HG03135 (cell line): ENCODE measurements around the gene BIRC2.

ENCODE experiments used
- ATAC-seq: cut with Tn5 transposase; IDR thresholded peaks from one replicate; pipeline ENCODE4 v1.9.1; 2021; ENCODE audit warnings: mild to moderate bottlenecking, moderate library complexity; ENCODE audit not compliant: unreplicated experiment

The BIRC2 gene

GRCh38 chr11:102399189-102399588 lies 52.2 kb downstream of the BIRC2 start:
- no peak for ATAC-seq

GRCh38 chr11:102400603-102401002 lies 53.6 kb downstream of the BIRC2 start:
- ATAC-seq, result no peak

GRCh38 chr11:102401905-102402304 lies 54.9 kb downstream of the BIRC2 start:
- ATAC-seq, result no peak

- ATAC-seq, result no peak
These were observed 55.5 kb downstream of the BIRC2 start for GRCh38 chr11:102402548-102402947.

- ATAC-seq, result no peak
These were observed 58.5 kb downstream of the BIRC2 start for GRCh38 chr11:102405501-102405900.

GRCh38 chr11:102406099-102406498 lies 59.1 kb downstream of the BIRC2 start:
- no peak for ATAC-seq

GRCh38 chr11:102407901-102408300 lies 60.9 kb downstream of the BIRC2 start:
- no peak for ATAC-seq

GRCh38 chr11:102408339-102408738 lies 61.3 kb downstream of the BIRC2 start:
- ATAC-seq, result no peak

GRCh38 chr11:102410382-102410784 lies 63.4 kb downstream of the BIRC2 start:
- no peak for ATAC-seq

- no peak for ATAC-seq
These were observed 64.1 kb downstream of the BIRC2 start for GRCh38 chr11:102411142-102411541.

- ATAC-seq, result no peak
These were observed 66.5 kb downstream of the BIRC2 start for GRCh38 chr11:102413497-102413896.

- ATAC-seq, result no peak
These were observed 67.5 kb downstream of the BIRC2 start for GRCh38 chr11:102414559-102414958.

- no peak for ATAC-seq
These were observed 68.4 kb downstream of the BIRC2 start for GRCh38 chr11:102415304-102415916.

- ATAC-seq, result no peak
These were observed 70.0 kb downstream of the BIRC2 start for GRCh38 chr11:102416976-102417375.

- no peak for ATAC-seq
These were observed 72.2 kb downstream of the BIRC2 start for GRCh38 chr11:102419181-102419580.

GRCh38 chr11:102420547-102420946 lies 73.5 kb downstream of the BIRC2 start:
- ATAC-seq, result peak; percentile 87

- no peak for ATAC-seq
These were observed 74.2 kb downstream of the BIRC2 start for GRCh38 chr11:102421261-102421660.

- ATAC-seq, result no peak
These were observed 76.1 kb downstream of the BIRC2 start for GRCh38 chr11:102422817-102423712.

GRCh38 chr11:102423936-102424335 lies 76.9 kb downstream of the BIRC2 start:
- ATAC-seq, result no peak

- ATAC-seq, result no peak
These were observed 79.0 kb downstream of the BIRC2 start for GRCh38 chr11:102426000-102426399.

GRCh38 chr11:102426570-102426969 lies 79.6 kb downstream of the BIRC2 start:
- ATAC-seq, result no peak

- ATAC-seq, result no peak
These were observed 80.1 kb downstream of the BIRC2 start for GRCh38 chr11:102427068-102427467.
